ENCODE measurements around the gene DLD. TPM values are rescaled to one million over a fixed set of nuclear protein-coding genes. Genes with fewer than 3 reads are reported as not detected.

The DLD gene
- total and polyA plus RNA-seq, 9 of the 15 experiments (the other 6 are each of a cell fraction or from before 2014, with no cell fraction given): 130 to 639 (median 247) TPM

- TF ChIP-seq RERE (CRISPR knock-in tag; IDR thresholded peaks at IDR 0.05; ENCODE audit: borderline replicate concordance) (no peak), ARID3A (IDR thresholded peaks at IDR 0.05; ENCODE audit: borderline replicate concordance, low read depth, low read length) (peak; percentile 94), GATAD2B (IDR thresholded peaks at IDR 0.05; ENCODE audit: borderline replicate concordance) (peak; percentile 83), GABPB1 (CRISPR knock-in tag; IDR thresholded peaks at IDR 0.05) (0 out of 2 replicates have a peak, but pooled peaks have one; percentile 30), DEAF1 (CRISPR knock-in tag; IDR thresholded peaks at IDR 0.05) (peak; percentile 95), RBM22 (IDR thresholded peaks at IDR 0.05; ENCODE audit: low read depth, low read length, poor library complexity, severe bottlenecking) (no peak), FOXP4 (CRISPR knock-in tag; IDR thresholded peaks at IDR 0.05; ENCODE audit: borderline replicate concordance) (no peak), CXXC5 (CRISPR knock-in tag; IDR thresholded peaks at IDR 0.05) (no peak), SMAD2 (IDR thresholded peaks at IDR 0.05; ENCODE audit: low read depth, low read length) (no peak), ZFP36 (IDR thresholded peaks at IDR 0.05; ENCODE audit: low read depth, low read length, partially characterized antibody) (no peak), FOXJ2 (tag; IDR thresholded peaks at IDR 0.05) (no peak), ZNF217 (CRISPR knock-in tag; IDR thresholded peaks at IDR 0.05) (no peak)
Measured at GRCh38 chr7:107879400-107880035, 11.5 kb upstream of the DLD start (continued).
